Measurements from ENCODE around the gene KRT35. TPM values are rescaled to one million over a fixed set of nuclear protein-coding genes. Genes with fewer than 3 reads are reported as not detected.

Gene KRT35
- total and polyA plus RNA-seq, 10 of the 15 experiments (the other 5 are each of a cell fraction or from before 2014, with no cell fraction given): not detected

- no peak for TF ChIP-seq IRF4 (IDR thresholded peaks at IDR 0.05; ENCODE audit: low read depth, low read length)
These were observed 38.2 kb downstream of the KRT35 start (continued) for GRCh38 chr17:41442739-41443138.

- SMC1A ChIA-PET (ENCODE audit: uncharacterized antibody, unreplicated experiment): no interaction called here
- H3K4me1 ChIP-seq (ENCODE audit: control insufficient read depth, insufficient read depth, low read length): no peaks in the 10 kb centered on the region
- H3K27ac ChIP-seq (ENCODE audit: control insufficient read depth, insufficient read depth): no peak within 1 kb of the TSS
- no peak for ATAC-seq
- POLR2A ChIA-PET: no interaction called here
- BruUV-seq (replicated peaks): no TSS peak
- no peaks in the 10 kb centered on the region for H3K36me3 ChIP-seq (ENCODE audit: control insufficient read depth in 2 of 2, insufficient read depth in 2 of 2, low read length in 1 of 2)
- in situ Hi-C loops (cut with MboI) (no loop called here), intact Hi-C loops (cut with micrococcal nuclease; ENCODE audit: unreplicated experiment) (no loop called here)
- H3K79me2 ChIP-seq (ENCODE audit: control insufficient read depth, insufficient read depth, low read length): no peaks in the 10 kb centered on the region
- FAIRE-seq: no peak
- no peaks in the 10 kb centered on the region for H4K20me1 ChIP-seq (ENCODE audit: control insufficient read depth, insufficient read depth)
- RAD21 ChIA-PET (ENCODE audit: unreplicated experiment): no interaction called here
- no peak within 1 kb of the TSS for H3K4me3 ChIP-seq
- H3K9ac ChIP-seq (ENCODE audit: control insufficient read depth, insufficient read depth, low read length): no peak within 1 kb of the TSS
- no peak within 1 kb of the TSS for H3K4me2 ChIP-seq (ENCODE audit: control insufficient read depth, insufficient read depth)
- H2AFZ ChIP-seq (ENCODE audit: control insufficient read depth, low read depth, low read length): no peak within 1 kb of the TSS
- no peak for DNase-seq (ENCODE audit: low read depth, low spot score)
- H3K27me3 ChIP-seq (replicated peaks in 1 of 2; ENCODE audit: control insufficient read depth in 2 of 2, insufficient read depth in 2 of 2, low read length in 1 of 2): peaks cover 4 to 8% of the 10 kb centered on the region in 2 experiments; a peak in 3 of 4 replicates
- no peaks in the 10 kb centered on the region for H3K9me3 ChIP-seq (replicated peaks; ENCODE audit: control insufficient read depth, insufficient read depth, low read length)
- 30% methylated on average over 10 of the region's 10 CpGs for WGBS (ENCODE audit: insufficient coverage, insufficient replicate concordance, low lambda C conversion rate, missing lambda C conversion rate)
- CTCF ChIA-PET: no interaction called here
- TF ChIP-seq ZBTB33 (IDR thresholded peaks at IDR 0.05) (no peak), MTA3 (IDR thresholded peaks at IDR 0.05; ENCODE audit: borderline replicate concordance, low read length) (no peak), KDM1A (IDR thresholded peaks at IDR 0.05; ENCODE audit: borderline replicate concordance) (no peak), STAT3 (IDR thresholded peaks at IDR 0.05; ENCODE audit: low read depth, low read length) (no peak)
These were observed 40.4 kb downstream of the KRT35 start, which contains the start of gene KRT38 for GRCh38 chr17:41440531-41441033. TSS of gene KRT38 (minus strand) at chr17:41440983. CDS start at chr17:41440921, 62 bp downstream.

Measured in GM12878 (cell line).